Activated naive CD8-positive, alpha-beta T cell treated with anti-CD3 and anti-CD28 coated beads, Interleukin-2, amount 50 U/mL, for 16 hours (primary cell): Measurements from ENCODE around the gene EMC6.

Source experiments
- DNase-seq: peaks from one replicate; pipeline ENCODE4 v3.0.0-alpha.2; 2020; ENCODE audit warnings: low read depth, low spot score

EMC6 gene

GRCh38 chr17:3656353-3656752 is 12.3 kb upstream of the EMC6 start:
- no peak for DNase-seq

DNA sequence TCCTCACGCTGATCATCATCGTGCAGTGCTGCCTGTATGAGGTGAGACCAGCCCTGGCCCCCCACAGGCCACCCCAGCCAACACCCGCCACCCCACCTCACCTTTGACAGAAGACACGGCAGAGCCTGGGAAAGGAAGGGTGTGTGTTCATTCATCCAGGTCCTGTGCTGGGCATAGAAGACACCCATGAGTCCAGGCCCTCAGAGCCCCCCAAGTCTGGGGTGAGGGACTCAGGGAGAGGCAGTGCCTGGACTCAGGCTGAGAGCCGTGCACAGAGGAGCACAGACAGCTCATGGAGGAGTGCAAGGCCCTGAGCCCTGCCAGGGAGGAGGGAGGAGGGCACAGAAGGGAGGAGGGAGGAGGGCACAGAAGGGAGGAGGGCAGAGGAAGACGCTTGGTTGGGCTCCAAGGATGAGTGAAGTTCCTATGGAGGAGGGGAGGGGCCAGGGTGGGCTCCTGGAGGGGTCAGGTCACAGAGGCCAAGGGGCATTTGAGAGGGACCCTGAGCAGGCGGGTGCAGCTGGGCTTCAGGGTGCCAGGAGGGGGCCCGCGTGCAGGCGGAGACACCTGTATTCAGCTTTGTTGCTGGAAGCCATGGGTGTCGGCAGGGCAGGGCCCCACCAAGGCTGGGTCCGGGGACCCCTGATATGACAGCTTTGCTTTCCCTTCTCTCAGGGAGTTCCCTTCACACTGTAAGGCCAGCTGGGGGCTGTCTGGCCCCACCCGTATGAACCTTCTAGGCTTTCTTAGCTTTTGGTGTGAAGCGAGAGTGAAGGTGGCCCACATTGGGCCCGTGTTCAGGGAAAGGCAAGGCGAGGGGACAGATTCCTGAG is 11.6 kb upstream of the EMC6 start:
- DNase-seq = no peak

DNA sequence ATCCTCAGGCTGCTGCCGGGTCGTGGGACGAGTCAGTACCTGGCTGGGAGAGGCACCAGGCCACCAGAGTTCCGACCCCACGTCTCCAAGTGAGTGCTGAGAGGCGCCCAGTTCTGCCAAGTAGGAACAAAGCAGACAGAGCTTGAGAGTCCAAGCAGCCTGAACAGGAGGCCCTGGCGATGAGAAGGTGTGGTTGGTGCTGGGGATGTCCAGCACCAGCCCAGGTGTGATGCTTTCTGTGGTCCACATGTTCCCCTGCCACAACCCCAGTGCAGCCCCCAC is 11.1 kb upstream of the EMC6 start:
- no peak for DNase-seq

GRCh38 chr17:3657874-3658783 is 10.5 kb upstream of the EMC6 start:
- no peak for DNase-seq

DNA sequence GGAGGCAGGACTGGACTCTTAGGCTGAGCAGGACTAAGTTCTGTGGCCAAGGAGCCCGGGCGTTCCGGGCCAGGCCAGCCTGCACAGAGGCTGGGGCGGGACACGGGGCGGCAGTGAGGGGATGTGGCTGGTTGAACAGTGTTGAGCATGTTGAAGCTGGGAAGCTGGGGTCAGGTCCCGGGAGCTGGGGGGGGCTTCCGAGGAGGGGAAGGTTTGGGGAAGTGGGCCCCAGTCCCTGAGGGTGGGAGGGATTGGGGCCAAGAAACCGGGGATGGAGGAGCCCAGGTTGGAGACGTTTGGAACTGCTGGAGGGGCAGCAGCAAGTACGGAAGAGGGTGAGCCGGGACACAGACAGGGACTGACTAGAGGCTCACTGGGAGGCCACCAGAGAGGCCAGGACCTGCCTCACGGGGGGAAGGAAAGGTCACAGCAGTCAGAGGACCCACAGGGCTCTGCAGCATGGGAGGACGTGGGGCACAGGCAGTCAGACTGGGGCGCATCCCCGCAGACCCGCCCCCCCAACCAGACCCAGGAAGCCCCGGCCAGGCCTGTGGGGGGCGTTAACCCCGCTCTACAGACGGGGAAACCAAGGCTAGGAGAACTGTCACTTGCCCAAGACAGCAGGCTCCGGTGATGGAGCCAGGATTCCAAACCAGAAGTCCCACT is 9.7 kb upstream of the EMC6 start:
- DNase-seq = no peak

GRCh38 chr17:3659541-3660111 is 9.0 kb upstream of the EMC6 start:
- no peak for DNase-seq

- no peak for DNase-seq
These were observed 8.2 kb upstream of the EMC6 start for GRCh38 chr17:3660311-3660891.

DNA sequence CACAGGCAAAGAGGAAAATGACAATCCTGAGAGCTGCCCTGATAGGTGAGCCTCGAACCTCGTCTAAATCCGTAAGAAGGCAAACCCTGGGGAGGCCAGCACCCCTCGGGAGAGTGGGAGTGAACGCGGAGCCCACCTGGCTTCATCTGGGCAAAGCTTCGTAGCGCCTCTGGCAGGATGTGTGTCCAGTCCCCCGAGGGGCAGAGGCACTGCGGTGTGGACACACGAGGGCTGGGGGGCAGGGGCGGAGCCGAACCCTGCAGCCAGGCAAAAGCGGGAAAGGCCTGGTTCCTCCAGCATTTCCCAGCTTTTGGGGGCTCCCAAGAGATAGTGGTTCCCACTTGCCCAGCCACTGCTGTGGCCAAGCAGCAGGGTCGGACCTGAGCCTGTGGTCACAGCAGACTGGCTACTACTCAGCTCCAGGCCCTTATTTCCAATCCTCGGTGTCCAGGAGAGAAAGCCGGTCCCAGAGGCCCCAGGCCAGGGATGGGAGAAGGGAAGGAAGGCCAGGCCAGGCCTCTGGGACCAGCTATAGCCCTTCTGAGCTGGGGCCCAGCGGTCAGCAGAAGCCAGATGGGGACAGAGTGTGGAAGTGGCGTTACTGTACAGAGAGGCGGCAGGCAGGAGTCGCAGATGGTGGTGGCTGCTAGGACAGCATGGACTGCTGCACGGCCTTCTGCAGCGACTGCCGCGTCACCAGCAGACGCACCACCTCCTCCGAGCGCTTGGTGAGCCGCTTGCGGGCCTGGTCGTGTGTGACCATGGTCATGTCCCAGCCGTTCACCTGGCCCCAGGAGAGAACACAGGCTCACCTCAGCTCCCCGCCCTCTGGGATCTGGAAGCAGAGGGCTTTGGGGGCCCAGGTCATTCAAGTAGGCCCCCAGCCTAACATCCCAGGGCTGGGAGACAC is 5.3 kb upstream of the EMC6 start:
- DNase-seq = no peak

GRCh38 chr17:3665834-3666233 is 2.8 kb upstream of the EMC6 start:
- DNase-seq = no peak

- no peak for DNase-seq
These were observed 2.1 kb upstream of the EMC6 start for GRCh38 chr17:3666516-3666915.

- no peak for DNase-seq
These were observed 990 bp upstream of the EMC6 start for GRCh38 chr17:3667366-3668278.

DNA sequence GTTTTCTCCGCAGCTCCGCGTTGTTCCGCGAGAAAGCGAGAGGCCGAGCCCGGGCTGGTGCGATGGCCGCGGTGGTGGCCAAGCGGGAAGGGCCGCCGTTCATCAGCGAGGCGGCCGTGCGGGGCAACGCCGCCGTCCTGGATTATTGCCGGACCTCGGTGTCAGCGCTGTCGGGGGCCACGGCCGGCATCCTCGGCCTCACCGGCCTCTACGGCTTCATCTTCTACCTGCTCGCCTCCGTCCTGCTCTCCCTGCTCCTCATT is 404 bp downstream of the EMC6 start:
- no peak for DNase-seq

DNA sequence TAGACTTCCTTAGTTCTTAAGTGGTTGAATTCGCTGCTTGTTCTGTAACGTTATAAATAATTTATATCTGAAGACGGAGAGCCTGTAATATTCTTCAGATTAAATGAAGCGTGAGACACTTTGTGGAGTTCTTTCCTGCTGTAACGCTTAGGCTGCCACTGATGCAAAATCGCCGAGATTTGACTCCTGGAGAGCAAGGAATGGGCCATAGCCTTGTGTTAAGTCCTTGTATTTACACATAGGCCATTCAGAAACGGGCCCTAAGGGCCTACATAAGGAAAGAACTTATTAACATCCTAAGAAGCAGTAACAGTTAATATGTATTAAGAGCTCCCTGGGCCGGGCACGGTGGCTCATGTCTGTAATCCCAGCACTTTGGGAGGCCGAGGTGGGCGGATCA is 936 bp downstream of the EMC6 start:
- no peak for DNase-seq

DNA sequence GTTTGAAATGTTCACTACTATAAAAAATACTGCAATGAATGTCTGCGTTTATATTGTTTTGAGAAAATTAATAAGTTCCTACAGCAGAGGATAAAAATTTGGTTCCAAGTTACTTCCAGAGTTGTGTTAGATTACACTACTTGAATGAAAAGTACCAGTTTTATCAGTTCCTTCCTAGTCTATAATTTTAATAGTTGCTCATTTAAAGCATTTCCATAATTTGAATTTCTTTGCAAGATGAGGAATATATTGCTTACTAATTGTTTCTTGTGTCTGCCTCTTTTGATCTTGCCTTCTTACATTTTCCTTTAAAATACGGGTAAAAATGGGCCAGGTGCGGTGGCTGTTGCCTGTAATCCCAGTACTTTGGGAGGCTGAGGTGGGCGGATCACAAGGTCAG is 4.0 kb downstream of the EMC6 start:
- DNase-seq = no peak

DNA sequence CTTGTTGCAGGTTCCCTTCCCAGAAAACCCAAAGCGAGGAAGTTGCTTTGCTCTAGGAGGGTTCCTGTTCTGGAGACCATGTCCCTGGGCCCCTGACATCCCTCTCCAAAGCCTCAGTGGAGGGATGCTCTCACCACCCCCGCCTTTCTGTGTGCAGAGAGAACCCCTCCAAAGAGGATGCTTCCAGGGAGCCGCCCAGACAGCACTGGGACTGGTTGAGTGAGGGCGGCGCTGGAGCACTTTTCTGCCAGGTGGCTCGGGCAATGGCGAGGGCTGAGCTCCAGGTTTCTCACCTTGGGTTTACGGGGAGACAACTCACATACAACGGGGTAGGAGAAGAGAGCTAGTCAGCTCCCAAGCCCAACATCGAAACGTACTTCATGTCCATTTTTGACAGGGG is 7.3 kb downstream of the EMC6 start:
- DNase-seq = no peak

GRCh38 chr17:3678095-3678820 is 9.6 kb downstream of the EMC6 start:
- DNase-seq = no peak

- no peak for DNase-seq
These were observed 10.4 kb downstream of the EMC6 start for GRCh38 chr17:3678821-3679530.

- DNase-seq = no peak
These were observed 11.0 kb downstream of the EMC6 start for GRCh38 chr17:3679531-3680126.
